HepG2 (cell line): ENCODE measurements around the gene ARHGEF3. TPM values are rescaled to one million over a fixed set of nuclear protein-coding genes. Genes with fewer than 3 reads are reported as not detected.

Source experiments
- ATAC-seq: fragments of 200-7000 bp; cut with Tn5 transposase; 3 replicates; pipeline ENCODE4 v1.9.1; 2020; ENCODE audit warnings: mild to moderate bottlenecking, moderate library complexity
- BruUV-seq: library from RNA; stranded (reverse); fragments of 400-500 nt; replicated peaks from 2 replicates; lab custom pipeline; 2021; lab: Mats Ljungman, UMichigan
- CTCF ChIA-PET: fragments of 300-600 bp; formaldehyde crosslinking; extraction: SDS; loops from one replicate; lab custom pipeline; 2021; ENCODE audit warnings: low total read pairs, inconsistent platforms, low intra/inter-chr PET ratio; lab: Yijun Ruan, JAX
- POLR2A ChIA-PET: fragments of 350-600 bp; sonication (Branson Sonifier 250); formaldehyde crosslinking; loops from one replicate; lab custom pipeline; 2020; ENCODE audit warnings: antibody characterized with exemption, inconsistent platforms; lab: Yijun Ruan, JAX
- DNase-seq: peaks from one replicate; pipeline ENCODE4 v3.0.0-alpha.2; 2015; ENCODE audit warnings: low spot score
- FAIRE-seq: peaks from 3 replicates; lab custom pipeline; 2011; peaks lifted over from hg19 to GRCh38; lab: Jason Lieb, UNC
- H2AFZ ChIP-seq: one replicate; pipeline ENCODE4 v1.6.1; 2011; ENCODE audit warnings: low read length, inconsistent platforms
- H3K27ac ChIP-seq: fragments of 300-600 bp; 3 replicates; pipeline ENCODE4 v1.8.0; 2011; ENCODE audit warnings: mixed run types, mild to moderate bottlenecking, mixed read lengths, low read length, inconsistent platforms; ENCODE audit not compliant: insufficient read depth; ENCODE audit errors: extremely low read length
- H3K27me3 ChIP-seq, 2 experiments: fragments of 200-600 bp in 1 of 2; 2 replicates in 1 of 2; 3 replicates in 1 of 2; pipeline versions ENCODE4 v1.6.0 to v1.8.0; 2011; ENCODE audit warnings: low read length in 2 of 2, mild to moderate bottlenecking in 2 of 2, moderate library complexity in 2 of 2, inconsistent platforms in 1 of 2; ENCODE audit not compliant: insufficient read depth in 2 of 2, control insufficient read depth in 1 of 2
- H3K36me3 ChIP-seq, 2 experiments: fragments of 200-600 bp in 1 of 2; replicated peaks in 1 of 2; 2 replicates in 1 of 2; 3 replicates in 1 of 2; pipeline versions ENCODE4 v1.5.1 to v1.8.0; 2011; ENCODE audit warnings: low read length in 2 of 2, inconsistent platforms in 1 of 2; ENCODE audit not compliant: insufficient read depth in 2 of 2, control insufficient read depth in 1 of 2
- H3K4me1 ChIP-seq: 2 replicates; pipeline ENCODE4 v1.5.1; 2012; ENCODE audit warnings: low read length, inconsistent platforms; ENCODE audit not compliant: insufficient read depth
- H3K4me2 ChIP-seq: 2 replicates; pipeline ENCODE4 v1.6.0; 2011; ENCODE audit warnings: low read depth, low read length, inconsistent platforms
- H3K4me3 ChIP-seq, 3 experiments: fragments of 200-600 bp in 1 of 3; sonication (generic), shearing (Covaris generic) in 1 of 3; replicated peaks in 1 of 3; 2 replicates each; pipeline ENCODE4 v1.5.1; 2011 to 2016; ENCODE audit warnings: low read length in 3 of 3, inconsistent platforms in 2 of 3, low read depth in 2 of 3, mild to moderate bottlenecking in 2 of 3, control low read depth in 1 of 3, mixed read lengths in 1 of 3; ENCODE audit not compliant: insufficient read depth in 1 of 3
- H3K79me2 ChIP-seq: one replicate; pipeline ENCODE4 v1.6.1; 2011; ENCODE audit warnings: low read length, inconsistent platforms; ENCODE audit not compliant: insufficient read depth
- H3K9ac ChIP-seq: 2 replicates; pipeline ENCODE4 v1.6.0; 2011; ENCODE audit warnings: mild to moderate bottlenecking, low read depth, low read length, inconsistent platforms; ENCODE audit not compliant: insufficient read depth
- H3K9me3 ChIP-seq: 2 replicates; pipeline ENCODE4 v1.5.1; 2012; ENCODE audit warnings: mild to moderate bottlenecking, low read length
- H4K20me1 ChIP-seq: 2 replicates; pipeline ENCODE4 v1.6.0; 2011; ENCODE audit warnings: inconsistent platforms, mild to moderate bottlenecking, low read length, moderate library complexity; ENCODE audit not compliant: insufficient read depth
- HMG20B ChIP-seq: conservative IDR thresholded peaks from 2 replicates; pipeline ENCODE4 v1.6.1; 2016; ENCODE audit warnings: missing genetic modification reagents, missing compliant biosample characterization
- IKZF4 ChIP-seq: sonication (generic); formaldehyde crosslinking; IDR thresholded peaks from 2 replicates; pipeline ENCODE4 v1.5.1; 2020; ENCODE audit warnings: borderline replicate concordance, mild to moderate bottlenecking, low read depth, missing genetic modification reagents; ENCODE audit errors: not compliant biosample characterization
- KDM6A ChIP-seq: IDR thresholded peaks from 2 replicates; pipeline ENCODE4 v1.6.1; 2016; ENCODE audit warnings: low read depth
- PAX8 ChIP-seq: sonication (generic); formaldehyde crosslinking; IDR thresholded peaks from 2 replicates; pipeline ENCODE4 v1.8.0; 2022; ENCODE audit warnings: mild to moderate bottlenecking, missing genetic modification reagents, borderline replicate concordance
- ZMYM2 ChIP-seq: sonication (generic); formaldehyde crosslinking; IDR thresholded peaks from 2 replicates; pipeline ENCODE4 v1.8.0; 2022; ENCODE audit warnings: mild to moderate bottlenecking, missing genetic modification reagents
- ZNF34 ChIP-seq: sonication (generic); formaldehyde crosslinking; IDR thresholded peaks from 2 replicates; pipeline ENCODE4 v1.4.0; 2020; ENCODE audit warnings: mild to moderate bottlenecking, missing genetic modification reagents, borderline replicate concordance
- ZNF660 ChIP-seq: sonication (generic); formaldehyde crosslinking; IDR thresholded peaks from 2 replicates; pipeline ENCODE4 v1.5.1; 2020; ENCODE audit warnings: mild to moderate bottlenecking, low read depth, missing genetic modification reagents, borderline replicate concordance
- ZNF761 ChIP-seq: sonication (generic); formaldehyde crosslinking; conservative IDR thresholded peaks from 2 replicates; pipeline ENCODE4 v1.4.0; 2020; ENCODE audit warnings: mild to moderate bottlenecking, missing genetic modification reagents
- WGBS: methylation state at CpG from one replicate; pipeline ENCODE4 v1.1.6; 2017; ENCODE audit warnings: low lambda C conversion rate; 5-methylcytosine and 5-hydroxymethylcytosine counted together
- in situ Hi-C: cut with HindIII; loops from 2 replicates; pipeline ENCODE4 v1.10.0; 2017; ENCODE audit warnings: low pct_unique_long_range_greater_than_20kb; ENCODE audit not compliant: extremely low pct_ligation_motif_present
- intact Hi-C: fragments of 100-400 bp; cut with micrococcal nuclease; formaldehyde crosslinking; loops from one replicate; pipeline ENCODE4 v1.10.0; 2022; ENCODE audit not compliant: unreplicated experiment
- polyA plus RNA-seq, 8 experiments: library from polyadenylated mRNA; depleted of rRNA in 3 of 8; stranded (reverse) in 7 of 8; unstranded in 1 of 8; fragments of >200 nt; fragmentation: Illumina TruSeq in 4 of 8; extraction: Trizol in 4 of 8; gene quantifications; 2 replicates each; pipeline versions ENCODE4 v1.2.1 to v1.2.3, GENCODE V29; 2011 to 2016; ENCODE audit warnings: low read depth in 4 of 8, missing spikeins in 1 of 8, mixed read lengths in 1 of 8; ENCODE audit not compliant: insufficient read depth in 1 of 8
- total RNA-seq, 5 experiments: library from RNA; depleted of rRNA; stranded (reverse); fragments of >200 nt; fragmentation: Illumina TruSeq; extraction: Trizol; gene quantifications; 2 replicates each; pipeline ENCODE4 v1.2.3, GENCODE V29; 2016; ENCODE audit warnings: low read depth in 1 of 5
- TF ChIP-seq, protein P1 (sequence below): sonication (generic); formaldehyde crosslinking; IDR thresholded peaks from 2 replicates; pipeline ENCODE4 v1.5.0; 2020; ENCODE audit warnings: mild to moderate bottlenecking, missing genetic modification reagents

Gene ARHGEF3
- total and polyA plus RNA-seq, 2 of the 13 experiments (the other 11 are each of a cell fraction or from before 2014, with no cell fraction given): 14.8 to 23.1 TPM

DNA sequence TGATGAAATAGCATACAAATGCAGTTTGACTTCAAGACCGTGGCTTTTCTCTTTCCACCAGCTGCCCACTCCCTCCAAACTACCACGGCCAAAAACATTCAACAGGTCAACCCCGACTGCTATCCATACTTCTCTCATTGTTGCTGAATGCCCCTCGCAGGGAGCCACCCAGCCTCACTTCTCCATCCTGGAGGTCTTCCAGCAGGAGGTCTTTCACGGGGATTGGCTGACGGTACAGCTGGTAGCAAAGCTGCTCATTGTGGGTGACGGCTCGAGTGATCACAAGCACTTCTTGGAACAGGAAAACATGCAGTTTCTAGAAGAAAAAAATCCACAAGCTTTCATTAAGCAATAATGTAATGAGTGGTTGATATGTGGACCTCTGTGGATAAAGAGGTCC is 69.6 kb downstream of the ARHGEF3 start:
- no peak overlapping the region for H3K4me3 ChIP-seq
- no peaks in the 10 kb centered on the region for H3K27me3 ChIP-seq
- intact Hi-C loops: no loop called here
- 93% methylated on average over 8 of the region's 8 CpGs for WGBS
- ChIA-PET POLR2A (no interaction called here), CTCF (no interaction called here)
- no peak overlapping the region for H3K27ac ChIP-seq
- no peak overlapping the region for H3K9ac ChIP-seq
- DNase-seq (no peak), ATAC-seq (no peak), FAIRE-seq (no peak)
- H3K79me2 ChIP-seq: no peaks in the 10 kb centered on the region
- H4K20me1 ChIP-seq: no peaks in the 10 kb centered on the region
- no peaks in the 10 kb centered on the region for H3K9me3 ChIP-seq
- H2AFZ ChIP-seq: no peak overlapping the region
- no peaks in the 10 kb centered on the region for H3K4me1 ChIP-seq
- TF ChIP-seq PAX8 (no peak), ZNF761 (CRISPR knock-in tag) (no peak), IKZF4 (CRISPR knock-in tag) (no peak), ZNF34 (no peak), HMG20B (no peak), KDM6A (CRISPR knock-in tag) (no peak), ZNF660 (CRISPR knock-in tag) (no peak), ZMYM2 (no peak)
- TF ChIP-seq, protein P1, sequence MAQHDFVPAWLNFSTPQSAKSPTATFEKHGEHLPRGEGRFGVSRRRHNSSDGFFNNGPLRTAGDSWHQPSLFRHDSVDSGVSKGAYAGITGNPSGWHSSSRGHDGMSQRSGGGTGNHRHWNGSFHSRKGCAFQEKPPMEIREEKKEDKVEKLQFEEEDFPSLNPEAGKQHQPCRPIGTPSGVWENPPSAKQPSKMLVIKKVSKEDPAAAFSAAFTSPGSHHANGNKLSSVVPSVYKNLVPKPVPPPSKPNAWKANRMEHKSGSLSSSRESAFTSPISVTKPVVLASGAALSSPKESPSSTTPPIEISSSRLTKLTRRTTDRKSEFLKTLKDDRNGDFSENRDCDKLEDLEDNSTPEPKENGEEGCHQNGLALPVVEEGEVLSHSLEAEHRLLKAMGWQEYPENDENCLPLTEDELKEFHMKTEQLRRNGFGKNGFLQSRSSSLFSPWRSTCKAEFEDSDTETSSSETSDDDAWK (CRISPR knock-in tag): no peak
- in situ Hi-C loops: no loop called here
- H3K4me2 ChIP-seq: no peak overlapping the region
- BruUV-seq: no TSS peak
- H3K36me3 ChIP-seq: peaks cover 30 to 62% of the 10 kb centered on the region in 2 experiments
